Measurements from ENCODE around the gene PASK. TPM values are rescaled to one million over a fixed set of nuclear protein-coding genes. Genes with fewer than 3 reads are reported as not detected.
"Not testable (repeated sequence)": the region's sequence is repeated elsewhere in the genome, so short reads cannot be mapped to it uniquely, and the experiment has no call there.

PASK gene
- total RNA-seq, 2 experiments from 2014 or later, result 62.9 to 88.1 TPM

GRCh38 chr2:241109210-241110088 lies 39.8 kb downstream of the PASK start:
- Mint-ChIP-seq H3K27ac (peak overlapping the region; percentile 92), H3K27me3 (no peaks in the 10 kb centered on the region), H3K4me3 (peak overlapping the region; percentile 57), H3K4me1 (peaks cover 31% of the 10 kb centered on the region), H3K36me3 (ENCODE audit: low read depth) (peaks cover 41% of the 10 kb centered on the region), H3K9me3 (ENCODE audit: low read depth) (no peaks in the 10 kb centered on the region)
- DNase-seq (no peak), ATAC-seq (no peak)
- intact Hi-C loops (cut with DNase I, micrococcal nuclease), result loop anchor here in 1 of 2 experiments (10.0 kb wide), 1 partner anchor 205 kb away; the partner anchor contains the start of genes HDLBP and SEPTIN2
- POLR2A ChIA-PET, result no interaction called here
- CTCF ChIA-PET, result interaction anchor here (0.8 kb wide), 1 partner anchor 40 kb away, joined by 3 read pairs; the partner anchor contains the start of gene PASK

GRCh38 chr2:241108271-241109209 lies 40.7 kb downstream of the PASK start:
- Mint-ChIP-seq H3K27me3 (no peaks in the 10 kb centered on the region), H3K9me3 (ENCODE audit: low read depth) (no peaks in the 10 kb centered on the region), H3K27ac (peak overlapping the region; percentile 92), H3K4me3 (peak overlapping the region; percentile 57), H3K36me3 (ENCODE audit: low read depth) (peaks cover 39% of the 10 kb centered on the region), H3K4me1 (peaks cover 35% of the 10 kb centered on the region)
- ATAC-seq, result no peak
- POLR2A ChIA-PET, result no interaction called here
- DNase-seq, result no peak
- intact Hi-C loops (cut with DNase I, micrococcal nuclease), result loop anchor here in 1 of 2 experiments (10.0 kb wide), 1 partner anchor 206 kb away; the partner anchor contains the start of genes HDLBP and SEPTIN2
- CTCF ChIA-PET, result no interaction called here

GRCh38 chr2:241107031-241107783 lies 42.1 kb downstream of the PASK start:
- H3K4me3 Mint-ChIP-seq, result no peak overlapping the region

GRCh38 chr2:241105641-241106040 lies 43.6 kb downstream of the PASK start:
- intact Hi-C loops (cut with DNase I, micrococcal nuclease), result loop anchor here in 1 of 2 experiments (10.0 kb wide), 1 partner anchor 209 kb away; the partner anchor contains the start of genes HDLBP and SEPTIN2
- H3K4me3 Mint-ChIP-seq, result no peak overlapping the region

More at GRCh38 chr2:241107031-241107783, 42.1 kb downstream of the PASK start:
- H3K27ac Mint-ChIP-seq, result no peak overlapping the region
- no peaks in the 10 kb centered on the region for H3K9me3 Mint-ChIP-seq (ENCODE audit: low read depth)
- H3K36me3 Mint-ChIP-seq (ENCODE audit: low read depth), result peaks cover 39% of the 10 kb centered on the region
- CTCF ChIA-PET, result no interaction called here
- DNase-seq, result no peak
- no peak for ATAC-seq
- H3K27me3 Mint-ChIP-seq, result no peaks in the 10 kb centered on the region
- intact Hi-C loops (cut with DNase I, micrococcal nuclease), result loop anchor here in 1 of 2 experiments (10.0 kb wide), 1 partner anchor 208 kb away; the partner anchor contains the start of genes HDLBP and SEPTIN2
- POLR2A ChIA-PET, result no interaction called here
- peaks cover 38% of the 10 kb centered on the region for H3K4me1 Mint-ChIP-seq

GRCh38 chr2:241104611-241105010 lies 44.7 kb downstream of the PASK start:
- not testable (repeated sequence) for H3K27me3 Mint-ChIP-seq
- intact Hi-C loops (cut with DNase I, micrococcal nuclease), result loop anchor here (5.0 to 10.0 kb wide), 5 partner anchors 210 to 1082 kb away; partner anchors contain the start of genes FARP2 (in 1 of the 2), HDLBP (in 1 of the 2), RNPEPL1 (in 1 of the 2) and SEPTIN2 (in 1 of the 2)
- H3K36me3 Mint-ChIP-seq (ENCODE audit: low read depth), result peaks cover 25% of the 10 kb centered on the region

More at GRCh38 chr2:241105641-241106040, 43.6 kb downstream of the PASK start:
- DNase-seq, result no peak
- ChIA-PET POLR2A (no interaction called here), CTCF (interaction anchor here (1.1 kb wide), 1 partner anchor 27 kb away, joined by 3 read pairs; no protein-coding TSS in a partner anchor)
- no peak for ATAC-seq
- Mint-ChIP-seq H3K27me3 (no peaks in the 10 kb centered on the region), H3K4me1 (peaks cover 40% of the 10 kb centered on the region), H3K9me3 (ENCODE audit: low read depth) (no peaks in the 10 kb centered on the region), H3K36me3 (ENCODE audit: low read depth) (peaks cover 30% of the 10 kb centered on the region), H3K27ac (no peak overlapping the region)

GRCh38 chr2:241103176-241103595 lies 46.1 kb downstream of the PASK start:
- intact Hi-C loops (cut with DNase I, micrococcal nuclease), result loop anchor here (2.0 to 10.0 kb wide), 7 partner anchors 24 to 1081 kb away; partner anchors contain the start of genes FARP2 (in 1 of the 2), HDLBP (in 1 of the 2), RNPEPL1 (in 1 of the 2) and SEPTIN2 (in 1 of the 2)
- ATAC-seq (no peak), DNase-seq (no peak)
- POLR2A ChIA-PET, result no interaction called here
- CTCF ChIA-PET, result interaction anchor here (1.3 kb wide), 1 partner anchor 114 kb away, joined by 3 read pairs; no protein-coding TSS in a partner anchor
- H3K4me1 Mint-ChIP-seq, result peaks cover 44% of the 10 kb centered on the region
- peak overlapping the region; percentile 98 for H3K4me3 Mint-ChIP-seq
- H3K27ac Mint-ChIP-seq, result peak overlapping the region; percentile 99
- H3K9me3 Mint-ChIP-seq (ENCODE audit: low read depth), result no peaks in the 10 kb centered on the region
- peaks cover 28% of the 10 kb centered on the region for H3K36me3 Mint-ChIP-seq (ENCODE audit: low read depth)
- H3K27me3 Mint-ChIP-seq, result no peaks in the 10 kb centered on the region

More at GRCh38 chr2:241104611-241105010, 44.7 kb downstream of the PASK start:
- H3K4me3 Mint-ChIP-seq; ATAC-seq; POLR2A ChIA-PET; DNase-seq; H3K9me3 Mint-ChIP-seq (ENCODE audit: low read depth); H3K27ac Mint-ChIP-seq: not testable (repeated sequence)
- CTCF ChIA-PET, result interaction anchor here (0.6 kb wide), 1 partner anchor 25 kb away, joined by 3 read pairs; no protein-coding TSS in a partner anchor
- H3K4me1 Mint-ChIP-seq, result peaks cover 44% of the 10 kb centered on the region

GRCh38 chr2:241102239-241102803 lies 47.0 kb downstream of the PASK start, which contains the start of gene MTERF4:
Gene MTERF4 (minus strand): TSS chr2:241102287. CDS start chr2:241102273, 14 bp downstream.
- ChIA-PET CTCF (no interaction called here), POLR2A (interaction anchor here (0.6 to 1.3 kb wide), 6 partner anchors 10 to 228 kb away, joined by 3 to 7 read pairs (median 3); partner anchors contain the start of gene PASK)
- peak; percentile 94 for DNase-seq
- Mint-ChIP-seq H3K27ac (peak within 1 kb of the TSS; percentile 99), H3K4me3 (peak within 1 kb of the TSS; percentile 98), H3K4me1 (peaks cover 48% of the 10 kb centered on the region), H3K9me3 (ENCODE audit: low read depth) (no peaks in the 10 kb centered on the region), H3K36me3 (ENCODE audit: low read depth) (peaks cover 25% of the 10 kb centered on the region), H3K27me3 (no peaks in the 10 kb centered on the region)
- ATAC-seq, result peak; percentile 97
- intact Hi-C loops (cut with DNase I, micrococcal nuclease), result loop anchor here (1.0 to 10.0 kb wide), 12 partner anchors 24 to 1080 kb away; partner anchors contain the start of genes HDLBP (in 2 of the 2), PPP1R7 (in 2 of the 2), SEPTIN2 (in 2 of the 2) and ATG4B (in 1 of the 2)

- peaks cover 76% of the 10 kb centered on the region for H3K4me1 Mint-ChIP-seq
- no peak for ATAC-seq
- POLR2A ChIA-PET, result no interaction called here
- no peaks in the 10 kb centered on the region for H3K27me3 Mint-ChIP-seq
- H3K4me3 Mint-ChIP-seq, result no peak overlapping the region
- CTCF ChIA-PET, result interaction anchor here (0.6 kb wide), 1 partner anchor 245 kb away, joined by 3 read pairs; no protein-coding TSS in a partner anchor
- no peak for DNase-seq
- no peaks in the 10 kb centered on the region for H3K9me3 Mint-ChIP-seq (ENCODE audit: low read depth)
- H3K27ac Mint-ChIP-seq, result peak overlapping the region; percentile 64
- H3K36me3 Mint-ChIP-seq (ENCODE audit: low read depth), result peaks cover 48% of the 10 kb centered on the region
- intact Hi-C loops (cut with DNase I, micrococcal nuclease), result no loop called here
Observed at GRCh38 chr2:241099246-241099645, 50.0 kb downstream of the PASK start.

GRCh38 chr2:241096979-241097378 lies 52.3 kb downstream of the PASK start:
- ChIA-PET CTCF (interaction anchor here (0.6 to 4.7 kb wide), 2 partner anchors 19 to 113 kb away, joined by 4 to 18 read pairs; no protein-coding TSS in a partner anchor), POLR2A (no interaction called here)
- peaks cover 54% of the 10 kb centered on the region for H3K36me3 Mint-ChIP-seq (ENCODE audit: low read depth)
- peak; percentile 66 for ATAC-seq
- no peaks in the 10 kb centered on the region for H3K9me3 Mint-ChIP-seq (ENCODE audit: low read depth)
- H3K4me3 Mint-ChIP-seq, result no peak overlapping the region
- DNase-seq, result no peak
- H3K27me3 Mint-ChIP-seq, result no peaks in the 10 kb centered on the region
- H3K4me1 Mint-ChIP-seq, result peaks cover 65% of the 10 kb centered on the region
- H3K27ac Mint-ChIP-seq, result peak overlapping the region; percentile 75
- intact Hi-C loops (cut with DNase I, micrococcal nuclease), result no loop called here

Measured in activated CD4-positive, alpha-beta T cell treated with anti-CD3 and anti-CD28 coated beads for 36 hours (primary cell).